Measurements from ENCODE around the gene MMP11. TPM values are rescaled to one million over a fixed set of nuclear protein-coding genes. Genes with fewer than 3 reads are reported as not detected.

The MMP11 gene
- total and polyA plus RNA-seq, 2 of the 13 experiments (the other 11 are each of a cell fraction or from before 2014, with no cell fraction given), result 8.9 to 28.6 TPM

- TF ChIP-seq KLF16 (CRISPR knock-in tag; IDR thresholded peaks at IDR 0.05) (no peak), HHEX (CRISPR knock-in tag; IDR thresholded peaks at IDR 0.05) (no peak), ZNF652 (CRISPR knock-in tag; IDR thresholded peaks at IDR 0.05; ENCODE audit: borderline replicate concordance, low read depth) (no peak), ZNF317 (CRISPR knock-in tag; IDR thresholded peaks at IDR 0.05) (peak; percentile 10; the same call in 1 of the 2 replicates), NCOR1 (IDR thresholded peaks at IDR 0.05; ENCODE audit: borderline replicate concordance, low read length) (peak; percentile 22; the same call in 1 of the 2 replicates), ZNF138 (CRISPR knock-in tag; IDR thresholded peaks at IDR 0.05; ENCODE audit: low read depth) (peak; percentile 38; the same call in 1 of the 2 replicates), MEF2D (CRISPR knock-in tag; IDR thresholded peaks at IDR 0.05) (no peak), SALL2 (CRISPR knock-in tag; IDR thresholded peaks at IDR 0.05) (peak; percentile 71), MXD3 (CRISPR knock-in tag; IDR thresholded peaks at IDR 0.05) (0 out of 2 replicates have a peak, but pooled peaks have one; percentile 34), MYC (CRISPR knock-in tag; IDR thresholded peaks at IDR 0.05; ENCODE audit: borderline replicate concordance) (peak; percentile 25; the same call in 1 of the 2 replicates), ZC3H13 (CRISPR knock-in tag; IDR thresholded peaks at IDR 0.05) (no peak), PRMT3 (CRISPR knock-in tag; IDR thresholded peaks at IDR 0.05; ENCODE audit: borderline replicate concordance, low read depth) (no peak), BORCS8-MEF2B (CRISPR knock-in tag; IDR thresholded peaks at IDR 0.05) (peak; percentile 77), HNRNPK (IDR thresholded peaks at IDR 0.05; ENCODE audit: low read depth, low read length, poor library complexity, severe bottlenecking) (peak; percentile 27), CHD4 (IDR thresholded peaks at IDR 0.05; ENCODE audit: borderline replicate concordance, low read length) (no peak), MXD1 (CRISPR knock-in tag; IDR thresholded peaks at IDR 0.05) (peak; percentile 80), GTF2F1 (IDR thresholded peaks at IDR 0.05; ENCODE audit: low read length) (0 out of 2 replicates have a peak, but pooled peaks have one; percentile 6), FOXK1 (CRISPR knock-in tag; IDR thresholded peaks at IDR 0.05; ENCODE audit: borderline replicate concordance, low read depth) (no peak), ZNF331 (CRISPR knock-in tag; IDR thresholded peaks at IDR 0.05) (no peak), FUBP1 (CRISPR knock-in tag; IDR thresholded peaks at IDR 0.05; ENCODE audit: borderline replicate concordance) (no peak), HCFC1 (IDR thresholded peaks at IDR 0.05; ENCODE audit: low read depth, low read length) (no peak), ZNF543 (CRISPR knock-in tag; IDR thresholded peaks at IDR 0.05) (peak; percentile 22)
- TF ChIP-seq, protein P1, sequence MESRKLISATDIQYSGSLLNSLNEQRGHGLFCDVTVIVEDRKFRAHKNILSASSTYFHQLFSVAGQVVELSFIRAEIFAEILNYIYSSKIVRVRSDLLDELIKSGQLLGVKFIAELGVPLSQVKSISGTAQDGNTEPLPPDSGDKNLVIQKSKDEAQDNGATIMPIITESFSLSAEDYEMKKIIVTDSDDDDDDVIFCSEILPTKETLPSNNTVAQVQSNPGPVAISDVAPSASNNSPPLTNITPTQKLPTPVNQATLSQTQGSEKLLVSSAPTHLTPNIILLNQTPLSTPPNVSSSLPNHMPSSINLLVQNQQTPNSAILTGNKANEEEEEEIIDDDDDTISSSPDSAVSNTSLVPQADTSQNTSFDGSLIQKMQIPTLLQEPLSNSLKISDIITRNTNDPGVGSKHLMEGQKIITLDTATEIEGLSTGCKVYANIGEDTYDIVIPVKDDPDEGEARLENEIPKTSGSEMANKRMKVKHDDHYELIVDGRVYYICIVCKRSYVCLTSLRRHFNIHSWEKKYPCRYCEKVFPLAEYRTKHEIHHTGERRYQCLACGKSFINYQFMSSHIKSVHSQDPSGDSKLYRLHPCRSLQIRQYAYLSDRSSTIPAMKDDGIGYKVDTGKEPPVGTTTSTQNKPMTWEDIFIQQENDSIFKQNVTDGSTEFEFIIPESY (CRISPR knock-in tag; IDR thresholded peaks at IDR 0.05), result no peak
- TF ChIP-seq, protein P2, sequence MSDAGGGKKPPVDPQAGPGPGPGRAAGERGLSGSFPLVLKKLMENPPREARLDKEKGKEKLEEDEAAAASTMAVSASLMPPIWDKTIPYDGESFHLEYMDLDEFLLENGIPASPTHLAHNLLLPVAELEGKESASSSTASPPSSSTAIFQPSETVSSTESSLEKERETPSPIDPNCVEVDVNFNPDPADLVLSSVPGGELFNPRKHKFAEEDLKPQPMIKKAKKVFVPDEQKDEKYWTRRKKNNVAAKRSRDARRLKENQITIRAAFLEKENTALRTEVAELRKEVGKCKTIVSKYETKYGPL (CRISPR knock-in tag; IDR thresholded peaks at IDR 0.05), result no peak; the same call in 1 of the 2 replicates
Measured at GRCh38 chr22:23786752-23787599, 14.3 kb downstream of the MMP11 start, which contains the start of gene SMARCB1 (continued).
